Measurements from ENCODE around the gene LIPJ. TPM values are rescaled to one million over a fixed set of nuclear protein-coding genes. Genes with fewer than 3 reads are reported as not detected.

The LIPJ gene
- total RNA-seq, 1 experiment from 2014 or later, result not detected

GRCh38 chr10:88537322-88537721 lies 49.2 kb upstream of the LIPJ start:
- Histone ChIP-seq H3K27me3 (ENCODE audit: insufficient read depth, low read length) (no peaks in the 10 kb centered on the region), H4K20me1 (ENCODE audit: control insufficient read depth, insufficient read depth, insufficient read length) (no peaks in the 10 kb centered on the region), H3K4me1 (ENCODE audit: insufficient read depth, low read length) (no peaks in the 10 kb centered on the region), H3K79me2 (ENCODE audit: insufficient read depth, low read length) (no peaks in the 10 kb centered on the region), H4K91ac (ENCODE audit: insufficient read length, low read depth, low read length) (no peak overlapping the region), H2AFZ (ENCODE audit: low read length) (no peak overlapping the region), H3K18ac (ENCODE audit: insufficient read length, low read depth, low read length) (no peak overlapping the region), H4K5ac (ENCODE audit: insufficient read length, low read depth, low read length) (no peak overlapping the region), H2AK5ac (ENCODE audit: insufficient read length, low read length) (no peak overlapping the region), H3K14ac (ENCODE audit: insufficient read depth, low read length) (no peak overlapping the region), H3K4ac (ENCODE audit: low read depth, low read length) (no peak overlapping the region), H3K56ac (ENCODE audit: insufficient read length, low read depth, low read length) (no peak overlapping the region), H3T11ph (ENCODE audit: low read length) (no peak overlapping the region), H2BK20ac (ENCODE audit: low read depth, low read length, poor library complexity, severe bottlenecking) (no peak overlapping the region), H3K9me3 (ENCODE audit: control insufficient read depth, low read depth, low read length) (no peaks in the 10 kb centered on the region), H2BK5ac (ENCODE audit: insufficient read length, low read length) (no peak overlapping the region), H4K8ac (replicated peaks; ENCODE audit: insufficient read length, low read depth, low read length) (no peak overlapping the region), H3K79me1 (ENCODE audit: insufficient read depth, low read depth, low read length, poor library complexity, severe bottlenecking) (no peaks in the 10 kb centered on the region), H3K9ac (ENCODE audit: extremely low read depth, insufficient read length, low read length) (no peak overlapping the region), H3K4me2 (ENCODE audit: insufficient read depth, insufficient read length, low read length) (no peak overlapping the region), H2BK120ac (ENCODE audit: low read depth, low read length, poor library complexity, severe bottlenecking) (no peak overlapping the region), H2BK15ac (ENCODE audit: low read depth, low read length) (no peak overlapping the region), H2BK12ac (ENCODE audit: insufficient read length, low read depth, low read length) (no peak overlapping the region), H3K23ac (ENCODE audit: insufficient read length, low read depth, low read length) (no peak overlapping the region), H3K23me2 (ENCODE audit: insufficient read length, low read depth, low read length, poor library complexity, severe bottlenecking) (no peaks in the 10 kb centered on the region), H3K27ac (ENCODE audit: insufficient read length, low read depth, low read length) (no peak overlapping the region)
- DNase-seq, result no peak
- Mint-ChIP-seq H3K27ac (no peak overlapping the region), H3K4me1 (no peaks in the 10 kb centered on the region), H3K36me3 (ENCODE audit: insufficient read depth in 1 of 3, low read depth in 3 of 3) (no peaks in the 10 kb centered on the region; a peak in 1 of 7 replicates), H3K9me3 (no peaks in the 10 kb centered on the region), H3K4me3 (no peak overlapping the region), H3K27me3 (ENCODE audit: low read depth) (no peaks in the 10 kb centered on the region)
- no CpG with 5 or more reads among the region's 2 CpGs for WGBS (ENCODE audit: extremely low coverage, insufficient read length, low lambda C conversion rate)
- no peak for TF ChIP-seq CTCF (conservative IDR thresholded peaks at IDR 0.05)
